GM18858 (cell line): ENCODE results near the gene TMEM135.
"Not testable (repeated sequence)": the region's sequence is repeated elsewhere in the genome, so short reads cannot be mapped to it uniquely, and the experiment has no call there.

ENCODE experiments used
- ATAC-seq: cut with Tn5 transposase; IDR thresholded peaks from one replicate; pipeline ENCODE4 v1.9.1; 2021; ENCODE audit not compliant: unreplicated experiment

Gene TMEM135

GRCh38 chr11:87076260-87076783 lies 38.6 kb downstream of the TMEM135 start:
- ATAC-seq = no peak

GRCh38 chr11:87076874-87077429 lies 39.2 kb downstream of the TMEM135 start:
- ATAC-seq = no peak

- peak; percentile 76 for ATAC-seq
Observed at GRCh38 chr11:87081358-87081757, 43.6 kb downstream of the TMEM135 start.

GRCh38 chr11:87082590-87082989 lies 44.9 kb downstream of the TMEM135 start:
- no peak for ATAC-seq

GRCh38 chr11:87083029-87083428 lies 45.3 kb downstream of the TMEM135 start:
- ATAC-seq = no peak

GRCh38 chr11:87092159-87092558 lies 54.4 kb downstream of the TMEM135 start:
- no peak for ATAC-seq

- no peak for ATAC-seq
Observed at GRCh38 chr11:87092567-87092966, 54.8 kb downstream of the TMEM135 start.

- no peak for ATAC-seq
Observed at GRCh38 chr11:87097582-87097981, 59.8 kb downstream of the TMEM135 start.

- ATAC-seq = no peak
Observed at GRCh38 chr11:87101956-87102580, 64.3 kb downstream of the TMEM135 start.

- not testable (repeated sequence) for ATAC-seq
Observed at GRCh38 chr11:87105826-87106225, 68.1 kb downstream of the TMEM135 start.

GRCh38 chr11:87107379-87107778 lies 69.6 kb downstream of the TMEM135 start:
- ATAC-seq = not testable (repeated sequence)

- ATAC-seq = no peak
Observed at GRCh38 chr11:87110443-87111131, 72.9 kb downstream of the TMEM135 start.

GRCh38 chr11:87114093-87114492 lies 76.4 kb downstream of the TMEM135 start:
- ATAC-seq = no peak

GRCh38 chr11:87116185-87116584 lies 78.5 kb downstream of the TMEM135 start:
- ATAC-seq = no peak

GRCh38 chr11:87120937-87121336 lies 83.2 kb downstream of the TMEM135 start:
- ATAC-seq = no peak

GRCh38 chr11:87122852-87123251 lies 85.1 kb downstream of the TMEM135 start:
- ATAC-seq = no peak

GRCh38 chr11:87125257-87125656 lies 87.5 kb downstream of the TMEM135 start:
- no peak for ATAC-seq

- no peak for ATAC-seq
Observed at GRCh38 chr11:87127101-87127500, 89.4 kb downstream of the TMEM135 start.

GRCh38 chr11:87128372-87128771 lies 90.6 kb downstream of the TMEM135 start:
- no peak for ATAC-seq

- ATAC-seq = no peak
Observed at GRCh38 chr11:87134524-87135106, 96.9 kb downstream of the TMEM135 start.

- no peak for ATAC-seq
Observed at GRCh38 chr11:87136236-87136635, 98.5 kb downstream of the TMEM135 start.

- ATAC-seq = no peak
Observed at GRCh38 chr11:87137711-87138110, 100.0 kb downstream of the TMEM135 start.
